WTC11 (cell line): ENCODE results near the gene CITED1.

ENCODE experiments used
- CTCF ChIP-seq: fragments of 200-600 bp; IDR thresholded peaks from 2 replicates; pipeline ENCODE4 v1.8.0; 2022; ENCODE audit warnings: antibody characterized with exemption
- ESRRA ChIP-seq: sonication (generic); formaldehyde crosslinking; IDR thresholded peaks from 2 replicates; pipeline ENCODE4 v1.8.1; 2022; ENCODE audit warnings: mild to moderate bottlenecking, missing genetic modification reagents, borderline replicate concordance
- HMGXB4 ChIP-seq: sonication (generic); formaldehyde crosslinking; IDR thresholded peaks from 2 replicates; pipeline ENCODE4 v1.8.1; 2023; ENCODE audit warnings: mild to moderate bottlenecking, moderate library complexity, missing genetic modification reagents
- NR2C2 ChIP-seq: sonication (generic); formaldehyde crosslinking; IDR thresholded peaks from 2 replicates; pipeline ENCODE4 v1.8.0; 2022; ENCODE audit warnings: mild to moderate bottlenecking, missing genetic modification reagents
- TEAD4 ChIP-seq: sonication (generic); formaldehyde crosslinking; IDR thresholded peaks from 2 replicates; pipeline ENCODE4 v1.8.0; 2022; ENCODE audit warnings: mild to moderate bottlenecking, missing genetic modification reagents
- USF2 ChIP-seq: sonication (generic); formaldehyde crosslinking; IDR thresholded peaks from 2 replicates; pipeline ENCODE4 v1.8.1; 2023; ENCODE audit warnings: mild to moderate bottlenecking, missing genetic modification reagents, moderate library complexity

- TF ChIP-seq HMGXB4 (CRISPR knock-in tag) (no peak), USF2 (no peak), CTCF (no peak), NR2C2 (no peak), ESRRA (CRISPR knock-in tag) (no peak), TEAD4 (CRISPR knock-in tag) (no peak)
These were observed 34.9 kb upstream of the CITED1 start for GRCh38 chrX:72340626-72341025.
